ENCODE data around the gene FBXW11.

- TF ChIP-seq POLR2A (IDR thresholded peaks at IDR 0.05; ENCODE audit: low read length) (no peak), GATA1 (IDR thresholded peaks at IDR 0.05; ENCODE audit: low read depth, low read length) (no peak)
Observed at GRCh38 chr5:171966270-171966669, 40.2 kb downstream of the FBXW11 start.

All from erythroblast (primary cell).